NB4 (cell line): ENCODE results near the gene CTNNA2.

ENCODE experiments used
- POLR2A ChIP-seq: IDR thresholded peaks from 2 replicates; pipeline ENCODE4 v1.6.1; 2011; ENCODE audit warnings: mild to moderate bottlenecking; ENCODE audit not compliant: insufficient read length; ENCODE audit errors: extremely low read depth
- TF ChIP-seq, protein P1 (sequence below): IDR thresholded peaks from one replicate; pipeline ENCODE4 v1.5.1; 2012; ENCODE audit warnings: low read depth, low read length
- TF ChIP-seq, protein P2 (sequence below): IDR thresholded peaks from 2 replicates; pipeline ENCODE4 v1.6.1; 2011; ENCODE audit warnings: low read depth, low read length

DNA sequence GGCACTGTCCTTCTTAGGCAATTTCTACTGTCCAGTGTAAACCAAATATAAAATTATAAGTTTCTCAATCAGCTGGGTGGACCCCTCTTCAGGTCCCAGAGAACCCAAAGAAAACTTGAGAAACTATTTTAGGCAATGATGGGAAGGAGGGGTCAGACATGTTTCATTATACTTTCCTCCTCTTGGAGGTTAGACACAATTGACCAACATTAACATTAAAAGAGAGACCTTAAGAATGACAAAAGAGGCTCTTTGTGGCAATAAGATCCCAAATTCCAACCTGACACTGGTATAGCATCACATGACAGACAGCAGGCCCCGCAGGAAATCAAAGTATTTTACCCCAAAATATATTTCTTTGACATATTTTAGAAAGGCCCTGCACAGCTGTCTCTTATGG, 718.6 kb downstream of the CTNNA2 start:
- TF ChIP-seq, protein P1, sequence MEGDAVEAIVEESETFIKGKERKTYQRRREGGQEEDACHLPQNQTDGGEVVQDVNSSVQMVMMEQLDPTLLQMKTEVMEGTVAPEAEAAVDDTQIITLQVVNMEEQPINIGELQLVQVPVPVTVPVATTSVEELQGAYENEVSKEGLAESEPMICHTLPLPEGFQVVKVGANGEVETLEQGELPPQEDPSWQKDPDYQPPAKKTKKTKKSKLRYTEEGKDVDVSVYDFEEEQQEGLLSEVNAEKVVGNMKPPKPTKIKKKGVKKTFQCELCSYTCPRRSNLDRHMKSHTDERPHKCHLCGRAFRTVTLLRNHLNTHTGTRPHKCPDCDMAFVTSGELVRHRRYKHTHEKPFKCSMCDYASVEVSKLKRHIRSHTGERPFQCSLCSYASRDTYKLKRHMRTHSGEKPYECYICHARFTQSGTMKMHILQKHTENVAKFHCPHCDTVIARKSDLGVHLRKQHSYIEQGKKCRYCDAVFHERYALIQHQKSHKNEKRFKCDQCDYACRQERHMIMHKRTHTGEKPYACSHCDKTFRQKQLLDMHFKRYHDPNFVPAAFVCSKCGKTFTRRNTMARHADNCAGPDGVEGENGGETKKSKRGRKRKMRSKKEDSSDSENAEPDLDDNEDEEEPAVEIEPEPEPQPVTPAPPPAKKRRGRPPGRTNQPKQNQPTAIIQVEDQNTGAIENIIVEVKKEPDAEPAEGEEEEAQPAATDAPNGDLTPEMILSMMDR = no peak
- no peak for TF ChIP-seq POLR2A
- TF ChIP-seq, protein P2, sequence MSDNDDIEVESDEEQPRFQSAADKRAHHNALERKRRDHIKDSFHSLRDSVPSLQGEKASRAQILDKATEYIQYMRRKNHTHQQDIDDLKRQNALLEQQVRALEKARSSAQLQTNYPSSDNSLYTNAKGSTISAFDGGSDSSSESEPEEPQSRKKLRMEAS = no peak
